Osteoblast (primary cell): ENCODE data around the gene ZNF615. TPM values are rescaled to one million over a fixed set of nuclear protein-coding genes. Genes with fewer than 3 reads are reported as not detected.
"Not testable (repeated sequence)": the region's sequence is repeated elsewhere in the genome, so short reads cannot be mapped to it uniquely, and the experiment has no call there.

Experiments
- DNase-seq: peaks from one replicate; pipeline ENCODE4 v3.0.0; 2011; ENCODE audit warnings: low spot score, mixed read lengths; ENCODE audit not compliant: insufficient read length; ENCODE audit errors: missing footprints
- H2AFZ ChIP-seq: 2 replicates; pipeline ENCODE4 v1.6.0; 2011; ENCODE audit warnings: mild to moderate bottlenecking, low read length
- H3K27ac ChIP-seq: 2 replicates; pipeline ENCODE4 v1.5.1; 2011; ENCODE audit warnings: mild to moderate bottlenecking, low read depth, low read length, moderate library complexity
- H3K27me3 ChIP-seq: 2 replicates; pipeline ENCODE4 v1.6.0; 2012; ENCODE audit warnings: mild to moderate bottlenecking, control low read depth, inconsistent platforms, low read length, moderate library complexity; ENCODE audit not compliant: insufficient read depth
- H3K36me3 ChIP-seq: 2 replicates; pipeline ENCODE4 v1.5.1; 2011; ENCODE audit warnings: mild to moderate bottlenecking, low read length, control low read depth, moderate library complexity; ENCODE audit not compliant: insufficient read depth
- H3K4me1 ChIP-seq: 2 replicates; pipeline ENCODE4 v1.5.1; 2011; ENCODE audit warnings: mild to moderate bottlenecking, low read length, control low read depth, moderate library complexity; ENCODE audit not compliant: insufficient read depth
- H3K4me2 ChIP-seq: 2 replicates; pipeline ENCODE4 v1.6.0; 2011; ENCODE audit warnings: mild to moderate bottlenecking, low read length; ENCODE audit not compliant: insufficient read depth
- H3K4me3 ChIP-seq: fragments of 200-600 bp; sonication (generic); 3 replicates; pipeline ENCODE4 v1.5.1; 2012; ENCODE audit warnings: mild to moderate bottlenecking, low read length, inconsistent platforms; ENCODE audit not compliant: insufficient read depth
- H3K79me2 ChIP-seq: 2 replicates; pipeline ENCODE4 v1.6.0; 2012; ENCODE audit warnings: mild to moderate bottlenecking, low read length, control low read depth, inconsistent platforms; ENCODE audit not compliant: insufficient read depth
- H3K9me3 ChIP-seq: 2 replicates; pipeline ENCODE4 v1.5.1; 2011; ENCODE audit warnings: low read depth, low read length, control low read depth
- H4K20me1 ChIP-seq: 2 replicates; pipeline ENCODE4 v1.6.0; 2012; ENCODE audit warnings: mild to moderate bottlenecking, low read length, control low read depth; ENCODE audit not compliant: insufficient read depth
- total RNA-seq: library from RNA; depleted of rRNA; stranded (reverse); fragments of >200 nt; gene quantifications from 2 replicates; pipeline ENCODE4 v1.2.3, GENCODE V29; 2012
- TF ChIP-seq, protein P1 (sequence below): IDR thresholded peaks from 2 replicates; pipeline ENCODE4 v1.5.1; 2011; ENCODE audit warnings: mild to moderate bottlenecking, low read depth, low read length, moderate library complexity; ENCODE audit errors: extremely low read depth

The ZNF615 gene
- total RNA-seq, 1 donor, result 10.9 TPM

- Histone ChIP-seq H3K27me3 (no peaks in the 10 kb centered on the region), H3K4me2 (no peak overlapping the region), H3K4me1 (no peaks in the 10 kb centered on the region), H4K20me1 (no peaks in the 10 kb centered on the region), H3K27ac (no peak overlapping the region), H3K36me3 (peaks cover 19% of the 10 kb centered on the region), H3K4me3 (no peak overlapping the region), H3K79me2 (peaks cover 56% of the 10 kb centered on the region), H3K9me3 (peaks cover 2% of the 10 kb centered on the region), H2AFZ (no peak overlapping the region)
- DNase-seq, result no peak
- TF ChIP-seq, protein P1, sequence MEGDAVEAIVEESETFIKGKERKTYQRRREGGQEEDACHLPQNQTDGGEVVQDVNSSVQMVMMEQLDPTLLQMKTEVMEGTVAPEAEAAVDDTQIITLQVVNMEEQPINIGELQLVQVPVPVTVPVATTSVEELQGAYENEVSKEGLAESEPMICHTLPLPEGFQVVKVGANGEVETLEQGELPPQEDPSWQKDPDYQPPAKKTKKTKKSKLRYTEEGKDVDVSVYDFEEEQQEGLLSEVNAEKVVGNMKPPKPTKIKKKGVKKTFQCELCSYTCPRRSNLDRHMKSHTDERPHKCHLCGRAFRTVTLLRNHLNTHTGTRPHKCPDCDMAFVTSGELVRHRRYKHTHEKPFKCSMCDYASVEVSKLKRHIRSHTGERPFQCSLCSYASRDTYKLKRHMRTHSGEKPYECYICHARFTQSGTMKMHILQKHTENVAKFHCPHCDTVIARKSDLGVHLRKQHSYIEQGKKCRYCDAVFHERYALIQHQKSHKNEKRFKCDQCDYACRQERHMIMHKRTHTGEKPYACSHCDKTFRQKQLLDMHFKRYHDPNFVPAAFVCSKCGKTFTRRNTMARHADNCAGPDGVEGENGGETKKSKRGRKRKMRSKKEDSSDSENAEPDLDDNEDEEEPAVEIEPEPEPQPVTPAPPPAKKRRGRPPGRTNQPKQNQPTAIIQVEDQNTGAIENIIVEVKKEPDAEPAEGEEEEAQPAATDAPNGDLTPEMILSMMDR, result no peak
These were observed 30.7 kb downstream of the ZNF615 start for GRCh38 chr19:51977346-51977745.

- H3K27me3 ChIP-seq, result no peaks in the 10 kb centered on the region
- peaks cover 52% of the 10 kb centered on the region for H3K79me2 ChIP-seq
- no peak overlapping the region for H3K4me3 ChIP-seq
- no peak for DNase-seq
- no peak overlapping the region for H3K27ac ChIP-seq
- H4K20me1 ChIP-seq, result no peaks in the 10 kb centered on the region
- peaks cover 4% of the 10 kb centered on the region for H3K9me3 ChIP-seq
- peaks cover 23% of the 10 kb centered on the region for H3K36me3 ChIP-seq
- H2AFZ ChIP-seq, result no peak overlapping the region
- H3K4me2 ChIP-seq, result no peak overlapping the region
- TF ChIP-seq, protein P1, result no peak
- no peaks in the 10 kb centered on the region for H3K4me1 ChIP-seq
These were observed 31.2 kb downstream of the ZNF615 start for GRCh38 chr19:51976852-51977251.

GRCh38 chr19:51975787-51976186 is 32.2 kb downstream of the ZNF615 start:
- H3K27me3 ChIP-seq, H2AFZ ChIP-seq, H3K4me3 ChIP-seq, DNase-seq, H3K4me2 ChIP-seq, H3K27ac ChIP-seq, H3K4me1 ChIP-seq, H4K20me1 ChIP-seq: not testable (repeated sequence)
- peaks cover 42% of the 10 kb centered on the region for H3K79me2 ChIP-seq
- peaks cover 15% of the 10 kb centered on the region for H3K9me3 ChIP-seq
- H3K36me3 ChIP-seq, result peaks cover 34% of the 10 kb centered on the region

DNA sequence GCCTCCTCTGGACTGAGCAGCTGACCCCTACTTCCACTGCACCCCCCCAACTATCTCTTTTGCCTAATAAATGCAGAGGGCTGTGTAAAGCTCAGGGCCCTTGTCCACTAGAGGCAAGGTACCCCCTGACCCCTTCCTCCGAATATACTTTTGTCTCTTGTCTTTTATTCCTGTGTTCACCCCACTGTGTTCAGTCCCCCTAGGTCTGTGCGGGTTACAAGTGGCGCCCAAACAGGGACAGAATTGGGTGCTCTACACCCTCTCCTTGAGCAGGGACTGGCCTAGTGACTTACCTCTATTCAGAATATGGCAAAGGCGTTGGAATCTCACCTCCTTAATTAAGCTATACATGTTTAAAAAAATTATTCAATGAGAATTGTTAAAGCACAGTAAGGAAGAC is 36.4 kb downstream of the ZNF615 start:
- TF ChIP-seq, protein P1, result no peak
- Histone ChIP-seq H3K9me3 (peaks cover 18% of the 10 kb centered on the region), H3K36me3 (peaks cover 60% of the 10 kb centered on the region), H3K4me1 (no peaks in the 10 kb centered on the region), H3K4me3 (no peak overlapping the region), H3K4me2 (no peak overlapping the region), H3K27ac (no peak overlapping the region), H3K27me3 (no peaks in the 10 kb centered on the region), H3K79me2 (peaks cover 6% of the 10 kb centered on the region), H2AFZ (no peak overlapping the region), H4K20me1 (no peaks in the 10 kb centered on the region)
- no peak for DNase-seq
